ENCODE results near the gene FAM118A.

FAM118A gene

DNA sequence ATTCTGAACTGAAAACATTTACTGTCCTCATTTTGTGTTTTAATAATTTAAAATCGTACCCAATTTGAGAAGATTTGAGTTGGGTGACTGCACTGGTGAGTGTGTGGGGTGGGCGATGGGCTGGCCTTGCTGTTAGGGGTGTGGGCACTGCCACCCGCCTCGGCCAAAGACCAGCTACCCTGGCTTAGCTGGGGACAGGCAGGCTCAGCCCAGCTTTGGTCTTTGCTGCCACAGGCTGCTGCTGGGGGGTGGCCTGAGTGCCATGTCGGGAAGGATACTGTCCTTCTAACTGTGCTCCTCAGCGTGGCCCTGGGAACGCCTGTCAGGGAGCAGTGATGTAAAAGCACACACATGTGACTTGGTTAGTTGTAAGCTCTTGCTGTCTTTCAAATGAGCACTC lies 22.3 kb downstream of the FAM118A start:
- H3K27me3 ChIP-seq (ENCODE audit: insufficient read depth, low read length): no peaks in the 10 kb centered on the region
- H3K4me1 ChIP-seq (ENCODE audit: insufficient read depth, low read length, severe bottlenecking): no peaks in the 10 kb centered on the region
- no peaks in the 10 kb centered on the region for H4K20me1 ChIP-seq (ENCODE audit: insufficient read depth, low read length)
- H3K4me2 ChIP-seq (ENCODE audit: low read length): no peak overlapping the region
- no peak overlapping the region for H3K9ac ChIP-seq (ENCODE audit: low read length)
- no peaks in the 10 kb centered on the region for H3K9me3 ChIP-seq (ENCODE audit: low read length)
- no peaks in the 10 kb centered on the region for H3K79me2 ChIP-seq (ENCODE audit: insufficient read depth, low read length)
- H3K27ac ChIP-seq (ENCODE audit: low read depth, low read length, poor library complexity, severe bottlenecking): no peak overlapping the region
- no peaks in the 10 kb centered on the region for H3K9me2 ChIP-seq (ENCODE audit: low read depth, low read length)
- H2AFZ ChIP-seq (ENCODE audit: low read length): no peak overlapping the region
- TF ChIP-seq EZH2 (IDR thresholded peaks at IDR 0.05; ENCODE audit: borderline replicate concordance, low read length): no peak
- TF ChIP-seq, protein P1, sequence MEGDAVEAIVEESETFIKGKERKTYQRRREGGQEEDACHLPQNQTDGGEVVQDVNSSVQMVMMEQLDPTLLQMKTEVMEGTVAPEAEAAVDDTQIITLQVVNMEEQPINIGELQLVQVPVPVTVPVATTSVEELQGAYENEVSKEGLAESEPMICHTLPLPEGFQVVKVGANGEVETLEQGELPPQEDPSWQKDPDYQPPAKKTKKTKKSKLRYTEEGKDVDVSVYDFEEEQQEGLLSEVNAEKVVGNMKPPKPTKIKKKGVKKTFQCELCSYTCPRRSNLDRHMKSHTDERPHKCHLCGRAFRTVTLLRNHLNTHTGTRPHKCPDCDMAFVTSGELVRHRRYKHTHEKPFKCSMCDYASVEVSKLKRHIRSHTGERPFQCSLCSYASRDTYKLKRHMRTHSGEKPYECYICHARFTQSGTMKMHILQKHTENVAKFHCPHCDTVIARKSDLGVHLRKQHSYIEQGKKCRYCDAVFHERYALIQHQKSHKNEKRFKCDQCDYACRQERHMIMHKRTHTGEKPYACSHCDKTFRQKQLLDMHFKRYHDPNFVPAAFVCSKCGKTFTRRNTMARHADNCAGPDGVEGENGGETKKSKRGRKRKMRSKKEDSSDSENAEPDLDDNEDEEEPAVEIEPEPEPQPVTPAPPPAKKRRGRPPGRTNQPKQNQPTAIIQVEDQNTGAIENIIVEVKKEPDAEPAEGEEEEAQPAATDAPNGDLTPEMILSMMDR (IDR thresholded peaks at IDR 0.05; ENCODE audit: low read length): no peak
- no peaks in the 10 kb centered on the region for H3F3A ChIP-seq (ENCODE audit: insufficient read depth, low read length)
- peaks cover 46% of the 10 kb centered on the region for H3K36me3 ChIP-seq (ENCODE audit: insufficient read depth, low read length)
- H3K4me3 ChIP-seq (ENCODE audit: low read depth, low read length, poor library complexity, severe bottlenecking): no peak overlapping the region

DNA sequence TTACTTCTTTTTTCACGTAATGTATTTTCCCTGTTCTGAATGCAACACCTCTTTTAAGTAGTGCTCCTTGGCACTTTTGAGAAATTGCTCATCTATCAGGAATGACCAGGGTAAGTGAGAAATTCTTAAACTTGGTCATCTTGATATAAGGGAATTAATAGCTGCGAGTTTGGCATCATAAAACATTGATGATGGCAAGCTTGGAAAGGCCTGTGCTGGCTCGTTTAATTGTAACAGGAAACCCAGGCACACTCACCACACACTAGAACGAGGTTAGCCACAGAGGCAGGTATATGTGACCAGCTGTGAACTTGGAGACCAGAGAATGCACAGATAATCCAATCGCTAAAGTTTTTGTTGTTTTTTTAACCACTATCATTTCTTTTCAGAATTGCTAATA lies 24.3 kb downstream of the FAM118A start:
- peaks cover 43% of the 10 kb centered on the region for H3K36me3 ChIP-seq (ENCODE audit: insufficient read depth, low read length)
- H3K4me2 ChIP-seq (ENCODE audit: low read length): no peak overlapping the region
- H3K79me2 ChIP-seq (ENCODE audit: insufficient read depth, low read length): no peaks in the 10 kb centered on the region
- no peak overlapping the region for H3K27ac ChIP-seq (ENCODE audit: low read depth, low read length, poor library complexity, severe bottlenecking)
- no peak overlapping the region for H2AFZ ChIP-seq (ENCODE audit: low read length)
- no peak for TF ChIP-seq EZH2 (IDR thresholded peaks at IDR 0.05; ENCODE audit: borderline replicate concordance, low read length)
- TF ChIP-seq, protein P1 (IDR thresholded peaks at IDR 0.05; ENCODE audit: low read length): no peak
- H3K9me2 ChIP-seq (ENCODE audit: low read depth, low read length): no peaks in the 10 kb centered on the region
- no peaks in the 10 kb centered on the region for H3K9me3 ChIP-seq (ENCODE audit: low read length)
- H4K20me1 ChIP-seq (ENCODE audit: insufficient read depth, low read length): no peaks in the 10 kb centered on the region
- H3K4me3 ChIP-seq (ENCODE audit: low read depth, low read length, poor library complexity, severe bottlenecking): no peak overlapping the region
- no peaks in the 10 kb centered on the region for H3K27me3 ChIP-seq (ENCODE audit: insufficient read depth, low read length)
- no peaks in the 10 kb centered on the region for H3F3A ChIP-seq (ENCODE audit: insufficient read depth, low read length)
- no peak overlapping the region for H3K9ac ChIP-seq (ENCODE audit: low read length)
- H3K4me1 ChIP-seq (ENCODE audit: insufficient read depth, low read length, severe bottlenecking): no peaks in the 10 kb centered on the region

DNA sequence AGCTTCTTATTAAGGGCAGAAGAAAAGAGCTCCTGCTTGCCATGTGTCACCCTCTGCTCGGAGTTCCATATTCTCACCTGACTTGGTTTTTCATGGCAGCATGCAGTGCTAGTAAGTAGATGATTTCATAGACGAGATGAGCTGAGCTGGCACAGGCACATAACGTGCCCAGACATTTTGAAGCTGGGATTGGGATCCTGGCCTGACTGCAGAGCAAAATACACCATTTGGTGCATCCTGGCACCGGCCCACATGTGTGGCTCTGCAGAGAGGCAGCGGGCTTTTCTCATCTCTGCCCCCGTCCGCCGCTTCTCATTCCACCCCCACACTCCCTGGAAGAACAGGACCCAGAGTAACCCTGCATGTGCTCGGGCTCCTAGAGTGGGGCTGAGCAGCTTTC lies 24.8 kb downstream of the FAM118A start:
- no peaks in the 10 kb centered on the region for H4K20me1 ChIP-seq (ENCODE audit: insufficient read depth, low read length)
- H3F3A ChIP-seq (ENCODE audit: insufficient read depth, low read length): no peaks in the 10 kb centered on the region
- no peak for TF ChIP-seq EZH2 (IDR thresholded peaks at IDR 0.05; ENCODE audit: borderline replicate concordance, low read length)
- TF ChIP-seq, protein P1 (IDR thresholded peaks at IDR 0.05; ENCODE audit: low read length): no peak
- H3K4me2 ChIP-seq (ENCODE audit: low read length): no peak overlapping the region
- H3K9me3 ChIP-seq (ENCODE audit: low read length): no peaks in the 10 kb centered on the region
- H3K27me3 ChIP-seq (ENCODE audit: insufficient read depth, low read length): no peaks in the 10 kb centered on the region
- H3K36me3 ChIP-seq (ENCODE audit: insufficient read depth, low read length): peaks cover 41% of the 10 kb centered on the region
- no peaks in the 10 kb centered on the region for H3K9me2 ChIP-seq (ENCODE audit: low read depth, low read length)
- H3K4me3 ChIP-seq (ENCODE audit: low read depth, low read length, poor library complexity, severe bottlenecking): no peak overlapping the region
- no peak overlapping the region for H2AFZ ChIP-seq (ENCODE audit: low read length)
- H3K4me1 ChIP-seq (ENCODE audit: insufficient read depth, low read length, severe bottlenecking): no peaks in the 10 kb centered on the region
- H3K79me2 ChIP-seq (ENCODE audit: insufficient read depth, low read length): no peaks in the 10 kb centered on the region
- no peak overlapping the region for H3K27ac ChIP-seq (ENCODE audit: low read depth, low read length, poor library complexity, severe bottlenecking)
- no peak overlapping the region for H3K9ac ChIP-seq (ENCODE audit: low read length)
